Measurements from ENCODE around the gene IZUMO1. TPM values are rescaled to one million over a fixed set of nuclear protein-coding genes. Genes with fewer than 3 reads are reported as not detected.

The IZUMO1 gene
- total RNA-seq, 1 experiment from 2014 or later: not detected

- H3K36me3 ChIP-seq (ENCODE audit: insufficient read depth, low read length, poor library complexity, severe bottlenecking): no peaks in the 10 kb centered on the region
- H3K4me1 ChIP-seq (ENCODE audit: insufficient read depth, low read length, poor library complexity, severe bottlenecking): no peaks in the 10 kb centered on the region
- no peak overlapping the region for H3K4me3 ChIP-seq (ENCODE audit: low read depth, low read length, poor library complexity, severe bottlenecking)
- no peak overlapping the region for H3K27ac ChIP-seq (ENCODE audit: low read depth, low read length, poor library complexity, severe bottlenecking)
- POLR2A ChIA-PET (ENCODE audit: low non-redundant PET): no interaction called here
- BruUV-seq (replicated peaks): no TSS peak
- TF ChIP-seq EZH2 (IDR thresholded peaks at IDR 0.05; ENCODE audit: borderline replicate concordance, low read depth, low read length, poor library complexity, severe bottlenecking) (no peak), CTCF (conservative IDR thresholded peaks at IDR 0.05; ENCODE audit: low read depth, low read length) (no peak)
- intact Hi-C loops (cut with micrococcal nuclease; ENCODE audit: unreplicated experiment): no loop called here
- H3K9me3 ChIP-seq (ENCODE audit: low read depth, low read length, poor library complexity, severe bottlenecking): no peaks in the 10 kb centered on the region
- no peaks in the 10 kb centered on the region for H3K27me3 ChIP-seq (replicated peaks; ENCODE audit: insufficient read depth, low read depth, low read length, poor library complexity)
- CTCF ChIA-PET: interaction anchor here (0.5 to 1.1 kb wide), 2 partner anchors 11 to 109 kb away, joined by 3 to 4 read pairs; no protein-coding TSS in a partner anchor
- no peak for DNase-seq (ENCODE audit: low spot score)
These were observed 37.8 kb upstream of the IZUMO1 start for GRCh38 chr19:48784527-48784926.

GRCh38 chr19:48780631-48781391 is 34.1 kb upstream of the IZUMO1 start:
- Histone ChIP-seq H3K4me1 (ENCODE audit: insufficient read depth, low read length, poor library complexity, severe bottlenecking) (no peaks in the 10 kb centered on the region), H3K9me3 (ENCODE audit: low read depth, low read length, poor library complexity, severe bottlenecking) (no peaks in the 10 kb centered on the region), H3K4me3 (ENCODE audit: low read depth, low read length, poor library complexity, severe bottlenecking) (no peak overlapping the region), H3K27ac (ENCODE audit: low read depth, low read length, poor library complexity, severe bottlenecking) (no peak overlapping the region), H3K36me3 (ENCODE audit: insufficient read depth, low read length, poor library complexity, severe bottlenecking) (no peaks in the 10 kb centered on the region), H3K27me3 (replicated peaks; ENCODE audit: insufficient read depth, low read depth, low read length, poor library complexity) (no peaks in the 10 kb centered on the region)
- CTCF ChIA-PET: no interaction called here
- POLR2A ChIA-PET (ENCODE audit: low non-redundant PET): no interaction called here
- intact Hi-C loops (cut with micrococcal nuclease; ENCODE audit: unreplicated experiment): no loop called here
- TF ChIP-seq EZH2 (IDR thresholded peaks at IDR 0.05; ENCODE audit: borderline replicate concordance, low read depth, low read length, poor library complexity, severe bottlenecking) (no peak), CTCF (conservative IDR thresholded peaks at IDR 0.05; ENCODE audit: low read depth, low read length) (no peak)
- BruUV-seq (replicated peaks): no TSS peak
- no peak for DNase-seq (ENCODE audit: low spot score)

GRCh38 chr19:48779636-48780035 is 32.9 kb upstream of the IZUMO1 start:
- ChIA-PET POLR2A (ENCODE audit: low non-redundant PET) (no interaction called here), CTCF (no interaction called here)
- Histone ChIP-seq H3K27me3 (replicated peaks; ENCODE audit: insufficient read depth, low read depth, low read length, poor library complexity) (no peaks in the 10 kb centered on the region), H3K4me3 (ENCODE audit: low read depth, low read length, poor library complexity, severe bottlenecking) (no peak overlapping the region), H3K36me3 (ENCODE audit: insufficient read depth, low read length, poor library complexity, severe bottlenecking) (no peaks in the 10 kb centered on the region), H3K27ac (ENCODE audit: low read depth, low read length, poor library complexity, severe bottlenecking) (no peak overlapping the region), H3K9me3 (ENCODE audit: low read depth, low read length, poor library complexity, severe bottlenecking) (no peaks in the 10 kb centered on the region), H3K4me1 (ENCODE audit: insufficient read depth, low read length, poor library complexity, severe bottlenecking) (no peaks in the 10 kb centered on the region)
- no peak for DNase-seq (ENCODE audit: low spot score)
- TF ChIP-seq CTCF (conservative IDR thresholded peaks at IDR 0.05; ENCODE audit: low read depth, low read length) (no peak), EZH2 (IDR thresholded peaks at IDR 0.05; ENCODE audit: borderline replicate concordance, low read depth, low read length, poor library complexity, severe bottlenecking) (no peak)
- intact Hi-C loops (cut with micrococcal nuclease; ENCODE audit: unreplicated experiment): no loop called here
- BruUV-seq (replicated peaks): no TSS peak
